ENCODE measurements around the gene UBA3.

DNA sequence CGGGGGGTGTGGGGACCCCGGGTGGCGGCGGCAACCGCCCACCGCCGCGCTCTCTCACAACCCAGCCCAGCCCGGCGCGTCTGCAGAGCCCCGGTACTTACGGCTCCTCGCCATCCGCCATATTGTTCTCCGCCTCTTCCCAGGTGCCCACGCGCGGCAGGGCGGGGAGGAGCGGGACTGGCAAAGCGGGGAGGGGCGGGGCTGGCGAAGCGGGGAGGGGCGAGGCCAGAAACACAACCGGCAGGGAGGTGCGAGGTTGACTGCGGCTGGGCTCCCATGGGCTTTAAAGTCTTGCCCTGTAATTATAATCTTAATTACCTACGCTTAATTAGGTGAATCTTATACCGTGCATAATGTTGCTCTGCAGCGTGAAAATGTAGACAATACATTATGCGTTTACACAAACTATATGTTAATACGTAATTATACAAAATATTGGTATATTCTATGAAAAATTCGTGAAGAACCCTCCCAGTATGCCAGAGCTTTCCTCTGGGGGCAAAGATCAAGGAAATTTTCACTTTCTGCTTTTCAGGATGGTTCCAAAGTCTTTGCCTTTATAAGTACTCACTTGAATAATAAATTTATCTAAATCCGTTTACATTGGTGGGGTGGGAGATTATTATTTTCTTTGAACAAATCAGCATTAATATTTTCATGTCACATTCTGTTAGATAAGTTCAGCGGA, at the start of gene UBA3:
- TF ChIP-seq, protein P1, sequence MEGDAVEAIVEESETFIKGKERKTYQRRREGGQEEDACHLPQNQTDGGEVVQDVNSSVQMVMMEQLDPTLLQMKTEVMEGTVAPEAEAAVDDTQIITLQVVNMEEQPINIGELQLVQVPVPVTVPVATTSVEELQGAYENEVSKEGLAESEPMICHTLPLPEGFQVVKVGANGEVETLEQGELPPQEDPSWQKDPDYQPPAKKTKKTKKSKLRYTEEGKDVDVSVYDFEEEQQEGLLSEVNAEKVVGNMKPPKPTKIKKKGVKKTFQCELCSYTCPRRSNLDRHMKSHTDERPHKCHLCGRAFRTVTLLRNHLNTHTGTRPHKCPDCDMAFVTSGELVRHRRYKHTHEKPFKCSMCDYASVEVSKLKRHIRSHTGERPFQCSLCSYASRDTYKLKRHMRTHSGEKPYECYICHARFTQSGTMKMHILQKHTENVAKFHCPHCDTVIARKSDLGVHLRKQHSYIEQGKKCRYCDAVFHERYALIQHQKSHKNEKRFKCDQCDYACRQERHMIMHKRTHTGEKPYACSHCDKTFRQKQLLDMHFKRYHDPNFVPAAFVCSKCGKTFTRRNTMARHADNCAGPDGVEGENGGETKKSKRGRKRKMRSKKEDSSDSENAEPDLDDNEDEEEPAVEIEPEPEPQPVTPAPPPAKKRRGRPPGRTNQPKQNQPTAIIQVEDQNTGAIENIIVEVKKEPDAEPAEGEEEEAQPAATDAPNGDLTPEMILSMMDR (IDR thresholded peaks at IDR 0.05; ENCODE audit: insufficient read depth, low read length, poor library complexity, severe bottlenecking), result no peak
- no peak for TF ChIP-seq EZH2phosphoT487 (conservative IDR thresholded peaks at IDR 0.05; ENCODE audit: low read length)

Data from SU-DHL-6 (cell line).